Lower leg skin (tissue), 4 donors: Measurements from ENCODE around the gene MAN1A1. TPM values are rescaled to one million over a fixed set of nuclear protein-coding genes. Genes with fewer than 3 reads are reported as not detected.
"Not testable (repeated sequence)": the region's sequence is repeated elsewhere in the genome, so short reads cannot be mapped to it uniquely, and the experiment has no call there.

ENCODE experiments used
- DNase-seq, 2 donors: peaks; one replicate each; pipeline ENCODE4 v3.0.0-alpha.2; 2019; ENCODE audit warnings: low spot score in 2 of 2
- H3K4me3 ChIP-seq: fragments of 200-600 bp; sonication (generic); 2 replicates; pipeline ENCODE4 v1.5.1; 2017; ENCODE audit warnings: mild to moderate bottlenecking, low read depth; ENCODE audit not compliant: poor library complexity, severe bottlenecking
- CTCF ChIP-seq, 3 donors: fragments of 450-650 bp; IDR thresholded peaks; one replicate each; pipeline ENCODE4 v1.5.1; 2016; ENCODE audit warnings: antibody characterized with exemption in 3 of 3, mild to moderate bottlenecking in 3 of 3, moderate library complexity in 2 of 3
- POLR2A ChIP-seq, 2 donors: fragments of 450-650 bp; IDR thresholded peaks; one replicate each; pipeline ENCODE4 v1.6.1; 2016 to 2017; ENCODE audit warnings: antibody characterized with exemption in 2 of 2, mild to moderate bottlenecking in 1 of 2, moderate library complexity in 1 of 2
- WGBS, 2 donors: methylation state at CpG; one replicate each; pipeline ENCODE4 v1.1.5; 2018; 5-methylcytosine and 5-hydroxymethylcytosine counted together
- intact Hi-C: fragments of 100-400 bp; cut with DNase I; formaldehyde crosslinking; loops from one replicate; pipeline ENCODE4 v1.15.0; 2023; ENCODE audit warnings: low total_unique reads
- total RNA-seq, 4 donors: library from RNA; depleted of rRNA; stranded (reverse); fragments of >200 nt; gene quantifications; one replicate each; pipeline ENCODE4 v1.1.0, GENCODE V29; 2016

The MAN1A1 gene
- total RNA-seq, 4 donors from 2014 or later = 33.5 to 85.7 (median 37.1) TPM

- no peak for DNase-seq
- TF ChIP-seq POLR2A (IDR thresholded peaks at IDR 0.05) (no peak), CTCF (IDR thresholded peaks at IDR 0.05) (no peak)
- H3K4me3 ChIP-seq = no peak overlapping the region
- intact Hi-C loops = no loop called here
These were observed 52.5 kb downstream of the MAN1A1 start for GRCh38 chr6:119297049-119297448.

GRCh38 chr6:119296036-119297035 lies 53.2 kb downstream of the MAN1A1 start:
- no peak for TF ChIP-seq CTCF (IDR thresholded peaks at IDR 0.05)
- TF ChIP-seq POLR2A (IDR thresholded peaks at IDR 0.05) = no peak
- no peak for DNase-seq
- WGBS, 2 donors = 56 to 63% methylated on average over 4 of the region's 4 CpGs
- no peak overlapping the region for H3K4me3 ChIP-seq
- intact Hi-C loops = no loop called here

- TF ChIP-seq CTCF (IDR thresholded peaks at IDR 0.05) = no peak
- TF ChIP-seq POLR2A (IDR thresholded peaks at IDR 0.05) = no peak
- intact Hi-C loops = no loop called here
- 85 to 91% methylated on average over 4 of the region's 4 CpGs for WGBS, 2 donors
- DNase-seq = no peak
- no peak overlapping the region for H3K4me3 ChIP-seq
These were observed 54.6 kb downstream of the MAN1A1 start for GRCh38 chr6:119294984-119295383.

GRCh38 chr6:119291060-119291459 lies 58.5 kb downstream of the MAN1A1 start:
- DNase-seq, H3K4me3 ChIP-seq, intact Hi-C loops: not testable (repeated sequence)
- WGBS, 2 donors = 93 to 97% methylated on average over 3 of the region's 3 CpGs

GRCh38 chr6:119290306-119290705 lies 59.3 kb downstream of the MAN1A1 start:
- intact Hi-C loops = no loop called here
- 49 to 71% methylated on average over 2 of the region's 2 CpGs for WGBS, 2 donors
- DNase-seq = no peak
- no peak overlapping the region for H3K4me3 ChIP-seq
- no peak for TF ChIP-seq CTCF (IDR thresholded peaks at IDR 0.05)
- TF ChIP-seq POLR2A (IDR thresholded peaks at IDR 0.05) = no peak

- intact Hi-C loops = no loop called here
- TF ChIP-seq POLR2A (IDR thresholded peaks at IDR 0.05) (no peak), CTCF (IDR thresholded peaks at IDR 0.05) (no peak)
- no peak overlapping the region for H3K4me3 ChIP-seq
- WGBS, 2 donors = 69 to 81% methylated on average over 3 of the region's 3 CpGs
- DNase-seq = no peak
These were observed 59.9 kb downstream of the MAN1A1 start for GRCh38 chr6:119289651-119290050.
